ENCODE data around the gene TIAL1. TPM values are rescaled to one million over a fixed set of nuclear protein-coding genes. Genes with fewer than 3 reads are reported as not detected.

The TIAL1 gene
- total and polyA plus RNA-seq, 2 of the 13 experiments (the other 11 are each of a cell fraction or from before 2014, with no cell fraction given) = 31.5 to 148 TPM

- peaks cover 4 to 18% of the 10 kb centered on the region in 2 experiments; a peak in 3 of 5 replicates for H3K27me3 ChIP-seq (ENCODE audit: control insufficient read depth in 1 of 2, insufficient read depth in 2 of 2, low read length in 2 of 2)
- no peak for TF ChIP-seq DPF2 (CRISPR knock-in tag; IDR thresholded peaks at IDR 0.05; ENCODE audit: borderline replicate concordance, low read depth)
- no peak for TF ChIP-seq ZNF282 (IDR thresholded peaks at IDR 0.05; ENCODE audit: partially characterized antibody)
- no peak for TF ChIP-seq SP2 (CRISPR knock-in tag; IDR thresholded peaks at IDR 0.05)
- TF ChIP-seq RNF219 (CRISPR knock-in tag; IDR thresholded peaks at IDR 0.05) = no peak
- no peak for TF ChIP-seq SMAD1 (CRISPR knock-in tag; IDR thresholded peaks at IDR 0.05; ENCODE audit: borderline replicate concordance, low read depth)
- peak; percentile 44; the same call in 1 of the 2 replicates for TF ChIP-seq ATF7 (IDR thresholded peaks at IDR 0.05)
- TF ChIP-seq ATF7 (CRISPR knock-in tag; IDR thresholded peaks at IDR 0.05) = no peak
- intact Hi-C loops (cut with micrococcal nuclease; ENCODE audit: unreplicated experiment) (no loop called here), in situ Hi-C loops (cut with HindIII; ENCODE audit: extremely low pct_ligation_motif_present, low pct_unique_long_range_greater_than_20kb) (loop anchor here (25.0 kb wide), 1 partner anchor 348 kb away; the partner anchor contains the start of gene PRDX3)
- no peak overlapping the region for H3K27ac ChIP-seq (ENCODE audit: extremely low read length, insufficient read depth, low read length)
- H3K4me1 ChIP-seq (ENCODE audit: insufficient read depth, low read length) = peaks cover 39% of the 10 kb centered on the region
- ChIA-PET CTCF (ENCODE audit: low intra/inter-chr PET ratio, low total read pairs) (no interaction called here), POLR2A (no interaction called here)
- H3K79me2 ChIP-seq (ENCODE audit: insufficient read depth, low read length) = no peaks in the 10 kb centered on the region
- 60% methylated on average over 3 of the region's 3 CpGs for WGBS (ENCODE audit: low lambda C conversion rate)
- H3K9ac ChIP-seq (ENCODE audit: insufficient read depth, low read depth, low read length) = no peak overlapping the region
- FAIRE-seq = no peak
- no peaks in the 10 kb centered on the region for H3K36me3 ChIP-seq (replicated peaks in 1 of 2; ENCODE audit: control insufficient read depth in 1 of 2, insufficient read depth in 2 of 2, low read length in 2 of 2)
- H3K9me3 ChIP-seq (ENCODE audit: low read length) = no peaks in the 10 kb centered on the region
- no peak for DNase-seq (ENCODE audit: low spot score)
- H3K4me3 ChIP-seq (replicated peaks in 1 of 3; ENCODE audit: insufficient read depth in 1 of 3, low read depth in 2 of 3, low read length in 3 of 3) = no peak overlapping the region
- no peak overlapping the region for H2AFZ ChIP-seq (ENCODE audit: low read length)
- ATAC-seq = no peak
- BruUV-seq (replicated peaks) = no TSS peak
- H3K4me2 ChIP-seq (ENCODE audit: low read depth, low read length) = no peak overlapping the region
- H4K20me1 ChIP-seq (ENCODE audit: insufficient read depth, low read length) = no peaks in the 10 kb centered on the region
Measured at GRCh38 chr10:119535305-119535704, 61.5 kb downstream of the TIAL1 start.

- FAIRE-seq (no peak), DNase-seq (ENCODE audit: low spot score) (no peak), ATAC-seq (no peak)
- no peaks in the 10 kb centered on the region for H3K9me3 ChIP-seq (ENCODE audit: low read length)
- H2AFZ ChIP-seq (ENCODE audit: low read length) = no peak overlapping the region
- no peaks in the 10 kb centered on the region for H3K79me2 ChIP-seq (ENCODE audit: insufficient read depth, low read length)
- H3K36me3 ChIP-seq (replicated peaks in 1 of 2; ENCODE audit: control insufficient read depth in 1 of 2, insufficient read depth in 2 of 2, low read length in 2 of 2) = no peaks in the 10 kb centered on the region
- no peak overlapping the region for H3K4me2 ChIP-seq (ENCODE audit: low read depth, low read length)
- H4K20me1 ChIP-seq (ENCODE audit: insufficient read depth, low read length) = no peaks in the 10 kb centered on the region
- no TSS peak for BruUV-seq (replicated peaks)
- no peak overlapping the region for H3K9ac ChIP-seq (ENCODE audit: insufficient read depth, low read depth, low read length)
- no peak overlapping the region for H3K27ac ChIP-seq (ENCODE audit: extremely low read length, insufficient read depth, low read length)
- H3K27me3 ChIP-seq (ENCODE audit: control insufficient read depth in 1 of 2, insufficient read depth in 2 of 2, low read length in 2 of 2) = peaks cover 0 to 3% of the 10 kb centered on the region in 2 experiments; a peak in 1 of 5 replicates
- 70% methylated on average over 2 of the region's 2 CpGs for WGBS (ENCODE audit: low lambda C conversion rate)
- H3K4me1 ChIP-seq (ENCODE audit: insufficient read depth, low read length) = peaks cover 34% of the 10 kb centered on the region
- H3K4me3 ChIP-seq (replicated peaks in 1 of 3; ENCODE audit: insufficient read depth in 1 of 3, low read depth in 2 of 3, low read length in 3 of 3) = no peak overlapping the region
- intact Hi-C loops (cut with micrococcal nuclease; ENCODE audit: unreplicated experiment) = no loop called here
- POLR2A ChIA-PET = no interaction called here
- TF ChIP-seq MEF2D (CRISPR knock-in tag; IDR thresholded peaks at IDR 0.05) = no peak
- no peak for TF ChIP-seq ZBTB20 (CRISPR knock-in tag; IDR thresholded peaks at IDR 0.05; ENCODE audit: borderline replicate concordance, low read depth)
- no peak for TF ChIP-seq GLI4 (CRISPR knock-in tag; IDR thresholded peaks at IDR 0.05; ENCODE audit: borderline replicate concordance)
- no peak for TF ChIP-seq ELF1 (CRISPR knock-in tag; IDR thresholded peaks at IDR 0.05)
- no peak for TF ChIP-seq ZNF101 (CRISPR knock-in tag; IDR thresholded peaks at IDR 0.05; ENCODE audit: borderline replicate concordance, low read depth)
- CTCF ChIA-PET (ENCODE audit: low intra/inter-chr PET ratio, low total read pairs) = no interaction called here
- in situ Hi-C loops (cut with HindIII; ENCODE audit: extremely low pct_ligation_motif_present, low pct_unique_long_range_greater_than_20kb) = loop anchor here (25.0 kb wide), 1 partner anchor 346 kb away; the partner anchor contains the start of gene PRDX3
Measured at GRCh38 chr10:119533473-119533872, 63.3 kb downstream of the TIAL1 start.

All from HepG2 (cell line).